HG02970 (cell line): ENCODE results near the gene TSPAN18.

ENCODE experiments used
- ATAC-seq: cut with Tn5 transposase; IDR thresholded peaks from one replicate; pipeline ENCODE4 v1.9.1; 2021; ENCODE audit warnings: mild to moderate bottlenecking, moderate library complexity, moderate number of reproducible peaks; ENCODE audit not compliant: unreplicated experiment, low FRiP score

The TSPAN18 gene

GRCh38 chr11:44904261-44905020, 177.7 kb downstream of the TSPAN18 start:
- no peak for ATAC-seq

GRCh38 chr11:44905131-44905866, 178.5 kb downstream of the TSPAN18 start:
- no peak for ATAC-seq

- no peak for ATAC-seq
Measured at GRCh38 chr11:44906649-44907048, 179.9 kb downstream of the TSPAN18 start.

GRCh38 chr11:44909557-44909956, 182.8 kb downstream of the TSPAN18 start:
- ATAC-seq: no peak

- no peak for ATAC-seq
Measured at GRCh38 chr11:44910591-44910990, 183.8 kb downstream of the TSPAN18 start.

- no peak for ATAC-seq
Measured at GRCh38 chr11:44911029-44911814, 184.5 kb downstream of the TSPAN18 start.

- no peak for ATAC-seq
Measured at GRCh38 chr11:44912270-44912987, 185.7 kb downstream of the TSPAN18 start.

- ATAC-seq: no peak
Measured at GRCh38 chr11:44913502-44913901, 186.7 kb downstream of the TSPAN18 start.

- ATAC-seq: no peak
Measured at GRCh38 chr11:44914105-44914504, 187.3 kb downstream of the TSPAN18 start.

- ATAC-seq: no peak
Measured at GRCh38 chr11:44915004-44915403, 188.2 kb downstream of the TSPAN18 start.

- no peak for ATAC-seq
Measured at GRCh38 chr11:44915621-44916020, 188.9 kb downstream of the TSPAN18 start.

GRCh38 chr11:44916331-44916730, 189.6 kb downstream of the TSPAN18 start:
- no peak for ATAC-seq

- ATAC-seq: no peak
Measured at GRCh38 chr11:44916801-44917385, 190.1 kb downstream of the TSPAN18 start.

GRCh38 chr11:44917741-44918140, 191.0 kb downstream of the TSPAN18 start:
- ATAC-seq: no peak

GRCh38 chr11:44920451-44920850, 193.7 kb downstream of the TSPAN18 start:
- no peak for ATAC-seq

- ATAC-seq: no peak
Measured at GRCh38 chr11:44923115-44923514, 196.4 kb downstream of the TSPAN18 start.

- no peak for ATAC-seq
Measured at GRCh38 chr11:44923806-44924205, 197.0 kb downstream of the TSPAN18 start.

GRCh38 chr11:44926036-44926435, 199.3 kb downstream of the TSPAN18 start:
- no peak for ATAC-seq

GRCh38 chr11:44927174-44927661, 200.5 kb downstream of the TSPAN18 start:
- ATAC-seq: no peak

GRCh38 chr11:44928144-44928543, 201.4 kb downstream of the TSPAN18 start:
- no peak for ATAC-seq
